Measurements from ENCODE around the gene BPIFB4.

DNA sequence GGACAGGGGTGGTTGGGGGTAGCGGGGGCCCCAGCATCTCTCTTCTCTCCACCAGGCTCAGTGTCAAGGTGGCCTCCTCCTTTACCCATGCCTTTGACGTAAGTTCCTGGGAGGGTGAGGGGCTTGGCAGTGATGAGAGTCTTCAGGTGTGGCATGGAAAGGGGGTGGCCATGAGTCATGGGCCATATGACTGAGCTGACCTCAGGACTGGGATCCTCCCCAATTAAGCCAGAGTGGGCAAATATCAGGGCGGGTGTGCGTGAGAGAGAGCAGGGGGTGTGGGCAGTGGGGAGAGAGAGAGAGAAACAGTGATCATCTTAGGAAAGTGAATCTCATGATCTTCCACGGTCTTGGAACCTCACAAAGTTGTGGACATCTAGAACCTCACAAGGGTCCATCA, 8.2 kb upstream of the BPIFB4 start:
- TF ChIP-seq CHD2 (IDR thresholded peaks at IDR 0.05; ENCODE audit: low read length, partially characterized antibody), result no peak
- TF ChIP-seq, protein P1, sequence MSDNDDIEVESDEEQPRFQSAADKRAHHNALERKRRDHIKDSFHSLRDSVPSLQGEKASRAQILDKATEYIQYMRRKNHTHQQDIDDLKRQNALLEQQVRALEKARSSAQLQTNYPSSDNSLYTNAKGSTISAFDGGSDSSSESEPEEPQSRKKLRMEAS (IDR thresholded peaks at IDR 0.05; ENCODE audit: low read depth), result no peak
- TF ChIP-seq ELF1 (IDR thresholded peaks at IDR 0.05), result no peak
- TF ChIP-seq, protein P2, sequence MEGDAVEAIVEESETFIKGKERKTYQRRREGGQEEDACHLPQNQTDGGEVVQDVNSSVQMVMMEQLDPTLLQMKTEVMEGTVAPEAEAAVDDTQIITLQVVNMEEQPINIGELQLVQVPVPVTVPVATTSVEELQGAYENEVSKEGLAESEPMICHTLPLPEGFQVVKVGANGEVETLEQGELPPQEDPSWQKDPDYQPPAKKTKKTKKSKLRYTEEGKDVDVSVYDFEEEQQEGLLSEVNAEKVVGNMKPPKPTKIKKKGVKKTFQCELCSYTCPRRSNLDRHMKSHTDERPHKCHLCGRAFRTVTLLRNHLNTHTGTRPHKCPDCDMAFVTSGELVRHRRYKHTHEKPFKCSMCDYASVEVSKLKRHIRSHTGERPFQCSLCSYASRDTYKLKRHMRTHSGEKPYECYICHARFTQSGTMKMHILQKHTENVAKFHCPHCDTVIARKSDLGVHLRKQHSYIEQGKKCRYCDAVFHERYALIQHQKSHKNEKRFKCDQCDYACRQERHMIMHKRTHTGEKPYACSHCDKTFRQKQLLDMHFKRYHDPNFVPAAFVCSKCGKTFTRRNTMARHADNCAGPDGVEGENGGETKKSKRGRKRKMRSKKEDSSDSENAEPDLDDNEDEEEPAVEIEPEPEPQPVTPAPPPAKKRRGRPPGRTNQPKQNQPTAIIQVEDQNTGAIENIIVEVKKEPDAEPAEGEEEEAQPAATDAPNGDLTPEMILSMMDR (IDR thresholded peaks at IDR 0.05), result no peak
- no peak for TF ChIP-seq FOXM1 (IDR thresholded peaks at IDR 0.05; ENCODE audit: low read depth)
- no peak for TF ChIP-seq EZH2phosphoT487 (IDR thresholded peaks at IDR 0.05; ENCODE audit: borderline replicate concordance, low read depth)
- TF ChIP-seq FOXJ3 (CRISPR knock-in tag; IDR thresholded peaks at IDR 0.05), result no peak
